CD4-positive, CD25-positive, alpha-beta regulatory T cell (primary cell): ENCODE results near the gene MDM4. TPM values are rescaled to one million over a fixed set of nuclear protein-coding genes. Genes with fewer than 3 reads are reported as not detected.

Experiments
- ATAC-seq, 2 donors: fragments of 150-1000 bp; cut with Tn5 transposase; one replicate each; pipeline ENCODE4 v1.10.0; 2021; ENCODE audit warnings: low read depth in 2 of 2, moderate number of reproducible peaks in 2 of 2, moderate library complexity in 1 of 2
- DNase-seq, 3 donors: peaks; one replicate each; pipeline versions ENCODE4 v3.0.0 to v3.0.0-alpha.2; 2012 to 2022; ENCODE audit warnings: mixed read lengths in 1 of 3
- H3K27ac ChIP-seq: one replicate; pipeline ENCODE4 v1.7.0; 2013; ENCODE audit warnings: mild to moderate bottlenecking, low read length; ENCODE audit not compliant: insufficient read depth, poor library complexity, severe bottlenecking
- H3K27me3 ChIP-seq: one replicate; pipeline ENCODE4 v1.7.0; 2013; ENCODE audit warnings: low read length; ENCODE audit not compliant: control insufficient read depth, insufficient read depth
- H3K36me3 ChIP-seq: one replicate; pipeline ENCODE4 v1.7.0; 2013; ENCODE audit warnings: mild to moderate bottlenecking, low read length, moderate library complexity; ENCODE audit not compliant: control insufficient read depth, insufficient read depth
- H3K4me1 ChIP-seq: 2 replicates; pipeline ENCODE4 v1.7.0; 2013; ENCODE audit warnings: mild to moderate bottlenecking, low read length; ENCODE audit not compliant: insufficient read depth, control insufficient read depth, poor library complexity, severe bottlenecking
- H3K4me3 ChIP-seq: one replicate; pipeline ENCODE4 v1.7.0; 2013; ENCODE audit warnings: low read depth, mild to moderate bottlenecking, low read length, moderate library complexity
- H3K9me3 ChIP-seq, 2 experiments: 1 replicate in 1 of 2; 2 replicates in 1 of 2; pipeline ENCODE4 v1.7.0; 2013; ENCODE audit warnings: low read length in 2 of 2, mild to moderate bottlenecking in 1 of 2, moderate library complexity in 1 of 2; ENCODE audit not compliant: control insufficient read depth in 2 of 2
- H3K27ac Mint-ChIP-seq, 3 donors: one replicate each; pipeline ENCODE4 v1.8.0; 2020 to 2022; ENCODE audit warnings: mild to moderate bottlenecking in 3 of 3, mixed read lengths in 3 of 3, moderate library complexity in 2 of 3
- H3K27me3 Mint-ChIP-seq: one replicate; pipeline ENCODE4 v1.8.0; 2022; ENCODE audit warnings: mild to moderate bottlenecking, mixed read lengths
- H3K36me3 Mint-ChIP-seq: one replicate; pipeline ENCODE4 v1.8.0; 2020; ENCODE audit warnings: mixed read lengths
- H3K4me1 Mint-ChIP-seq, 4 donors: one replicate each; pipeline ENCODE4 v1.8.0; 2020 to 2022; ENCODE audit warnings: mixed read lengths in 4 of 4, mild to moderate bottlenecking in 1 of 4
- H3K4me3 Mint-ChIP-seq, 4 donors: one replicate each; pipeline ENCODE4 v1.8.0; 2020 to 2022; ENCODE audit warnings: mild to moderate bottlenecking in 4 of 4, mixed read lengths in 4 of 4, moderate library complexity in 3 of 4
- H3K9me3 Mint-ChIP-seq, 7 donors: one replicate each; pipeline ENCODE4 v1.8.0; 2020 to 2022; ENCODE audit warnings: mixed read lengths in 7 of 7, mild to moderate bottlenecking in 3 of 7, moderate library complexity in 2 of 7
- polyA plus RNA-seq, 4 donors: library from polyadenylated mRNA; unstranded; fragments of 300-500 nt; fragmentation: Illumina TruSeq; gene quantifications; one replicate each; pipeline ENCODE4 v1.2.3, GENCODE V29; 2021
- total RNA-seq: library from RNA; stranded (reverse); gene quantifications from one replicate; pipeline ENCODE4 v1.2.3, GENCODE V29; 2022

The MDM4 gene
- total and polyA plus RNA-seq, 5 donors from 2014 or later = 10.0 to 263 (median 11.7) TPM

DNA sequence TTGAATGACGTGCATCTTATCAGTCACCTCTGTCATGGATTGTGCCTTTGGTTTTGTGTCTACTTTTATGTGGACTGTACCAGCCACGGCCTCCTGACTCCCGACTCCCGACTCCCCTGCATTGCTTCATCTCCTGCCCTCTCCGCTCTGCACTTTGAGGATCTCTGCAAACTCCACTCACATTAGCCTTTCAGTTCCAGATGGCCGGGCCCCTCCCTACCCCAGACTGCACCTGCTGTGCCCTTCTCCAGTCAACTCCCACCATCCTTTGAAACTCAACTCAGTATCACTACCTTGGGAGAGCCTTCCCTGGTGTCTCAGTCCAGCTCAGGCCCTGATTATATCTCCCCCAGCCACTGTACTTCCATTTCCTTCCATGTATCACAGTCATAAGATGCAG, 71.4 kb downstream of the MDM4 start:
- Histone ChIP-seq H3K27me3 (no peaks in the 10 kb centered on the region), H3K4me1 (no peaks in the 10 kb centered on the region), H3K9me3 (no peaks in the 10 kb centered on the region), H3K27ac (no peak overlapping the region), H3K36me3 (no peaks in the 10 kb centered on the region), H3K4me3 (no peak overlapping the region)
- Mint-ChIP-seq H3K4me1 (peaks cover 0 to 11% (median 0%) of the 10 kb centered on the region in 4 donors), H3K27ac (peak overlapping the region in 1 of 3 donors; percentile 81), H3K27me3 (peaks cover 4% of the 10 kb centered on the region), H3K4me3 (no peak overlapping the region), H3K36me3 (peaks cover 13% of the 10 kb centered on the region), H3K9me3 (no peaks in the 10 kb centered on the region)
- DNase-seq (no peak), ATAC-seq (no peak)

DNA sequence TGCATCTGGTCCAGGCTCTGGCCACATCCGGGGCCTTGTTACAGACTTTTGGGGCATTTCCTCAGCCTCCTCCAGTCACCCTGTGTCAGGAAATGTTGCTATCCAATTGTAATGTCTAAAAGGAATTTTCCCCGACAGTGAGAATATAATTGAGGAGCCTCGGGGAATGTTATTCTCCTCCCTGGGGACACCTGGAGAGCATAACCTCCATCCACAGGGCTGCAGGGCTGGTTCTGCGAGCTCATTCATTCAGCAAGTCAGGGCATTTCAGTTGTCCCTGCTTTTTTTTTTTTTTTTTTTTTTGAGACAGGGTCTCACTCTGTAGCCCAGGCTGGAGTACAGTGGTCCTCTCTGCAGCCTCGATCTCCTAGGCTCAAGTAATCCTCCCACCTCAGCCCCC, 72.6 kb downstream of the MDM4 start:
- no peaks in the 10 kb centered on the region for H3K36me3 ChIP-seq
- ATAC-seq (no peak), DNase-seq (no peak)
- Mint-ChIP-seq H3K9me3 (no peaks in the 10 kb centered on the region), H3K36me3 (peaks cover 15% of the 10 kb centered on the region), H3K27ac (peak overlapping the region in 1 of 3 donors; percentile 39), H3K4me3 (no peak overlapping the region), H3K27me3 (peaks cover 4% of the 10 kb centered on the region), H3K4me1 (peaks cover 0 to 8% (median 0%) of the 10 kb centered on the region in 4 donors)
- no peaks in the 10 kb centered on the region for H3K27me3 ChIP-seq
- H3K4me3 ChIP-seq = no peak overlapping the region
- H3K27ac ChIP-seq = no peak overlapping the region
- no peaks in the 10 kb centered on the region for H3K4me1 ChIP-seq
- H3K9me3 ChIP-seq = no peaks in the 10 kb centered on the region

DNA sequence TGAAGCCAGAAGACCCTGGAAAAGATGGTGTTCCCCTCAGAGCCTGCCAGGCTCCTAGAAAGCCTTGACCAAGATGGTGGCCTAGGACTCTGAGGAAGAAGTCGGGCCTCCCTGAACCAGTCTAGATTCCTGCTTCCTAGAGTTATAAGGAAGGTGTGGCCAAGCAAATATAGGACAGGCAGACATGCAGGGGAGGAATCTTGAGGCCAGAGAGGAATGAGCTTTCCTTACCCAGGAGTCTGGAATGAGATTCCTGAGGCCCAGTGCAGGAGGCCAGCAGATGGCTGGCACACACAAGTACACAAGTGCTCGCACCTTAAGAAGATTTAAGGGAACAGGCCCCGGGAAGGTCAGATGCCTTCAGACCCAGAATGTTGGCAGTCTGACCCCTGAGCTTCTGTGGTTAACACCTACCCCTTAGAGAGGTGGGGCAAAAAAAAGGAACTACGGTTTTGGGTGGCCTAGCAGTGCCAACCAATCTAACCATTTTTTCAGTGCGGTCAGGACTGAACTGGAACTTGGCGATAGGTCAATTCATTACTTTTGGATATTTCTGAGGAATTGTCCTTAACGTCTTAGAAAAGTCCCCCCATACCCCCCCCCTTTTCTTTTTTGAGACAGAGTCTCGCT, 73.3 kb downstream of the MDM4 start:
- DNase-seq (no peak), ATAC-seq (no peak)
- peaks cover 0 to 4% (median 0%) of the 10 kb centered on the region in 4 donors for H3K4me1 Mint-ChIP-seq
- Histone ChIP-seq H3K27ac (no peak overlapping the region), H3K4me3 (no peak overlapping the region), H3K4me1 (no peaks in the 10 kb centered on the region), H3K9me3 (no peaks in the 10 kb centered on the region), H3K36me3 (no peaks in the 10 kb centered on the region), H3K27me3 (no peaks in the 10 kb centered on the region)
- peak overlapping the region in 1 of 3 donors; percentile 39 for H3K27ac Mint-ChIP-seq
- peaks cover 18% of the 10 kb centered on the region for H3K36me3 Mint-ChIP-seq
- H3K9me3 Mint-ChIP-seq = no peaks in the 10 kb centered on the region
- H3K27me3 Mint-ChIP-seq = peaks cover 4% of the 10 kb centered on the region
- no peak overlapping the region for H3K4me3 Mint-ChIP-seq

DNA sequence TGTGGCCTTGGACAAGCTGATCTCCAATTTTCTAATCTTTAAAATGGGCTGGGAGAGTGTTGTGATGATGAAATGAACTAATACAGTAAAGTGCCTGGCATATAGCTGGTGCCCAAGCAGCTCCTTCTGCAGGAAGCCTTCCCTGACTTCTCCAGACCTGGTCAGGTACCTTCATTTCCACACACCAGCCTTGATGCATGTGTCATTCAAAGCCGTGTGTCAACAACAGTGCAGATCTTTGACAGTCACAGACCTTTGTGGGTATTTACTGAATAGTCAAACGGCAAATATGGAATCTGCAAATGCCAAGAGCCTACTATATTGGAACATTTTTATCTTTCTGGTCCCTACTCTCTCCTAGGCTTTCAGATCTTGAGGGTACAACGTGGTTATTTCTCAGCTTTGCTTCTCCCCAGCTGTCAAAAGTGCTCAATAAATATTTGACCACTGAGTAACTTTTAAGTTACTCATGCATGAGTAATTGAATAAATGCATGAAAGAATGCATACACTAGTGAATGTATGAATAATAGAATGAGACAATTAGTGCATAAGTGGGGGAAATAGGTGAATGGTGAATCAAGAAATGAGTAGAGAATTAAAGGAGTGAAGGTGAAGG, 75.4 kb downstream of the MDM4 start:
- Histone ChIP-seq H3K9me3 (no peaks in the 10 kb centered on the region), H3K27ac (no peak overlapping the region), H3K27me3 (no peaks in the 10 kb centered on the region), H3K36me3 (no peaks in the 10 kb centered on the region), H3K4me1 (no peaks in the 10 kb centered on the region), H3K4me3 (no peak overlapping the region)
- Mint-ChIP-seq H3K27ac (peak overlapping the region in 1 of 3 donors; percentile 70), H3K4me3 (no peak overlapping the region), H3K36me3 (peaks cover 26% of the 10 kb centered on the region), H3K27me3 (peaks cover 4% of the 10 kb centered on the region), H3K4me1 (no peaks in the 10 kb centered on the region), H3K9me3 (no peaks in the 10 kb centered on the region)
- DNase-seq (no peak), ATAC-seq (no peak)

DNA sequence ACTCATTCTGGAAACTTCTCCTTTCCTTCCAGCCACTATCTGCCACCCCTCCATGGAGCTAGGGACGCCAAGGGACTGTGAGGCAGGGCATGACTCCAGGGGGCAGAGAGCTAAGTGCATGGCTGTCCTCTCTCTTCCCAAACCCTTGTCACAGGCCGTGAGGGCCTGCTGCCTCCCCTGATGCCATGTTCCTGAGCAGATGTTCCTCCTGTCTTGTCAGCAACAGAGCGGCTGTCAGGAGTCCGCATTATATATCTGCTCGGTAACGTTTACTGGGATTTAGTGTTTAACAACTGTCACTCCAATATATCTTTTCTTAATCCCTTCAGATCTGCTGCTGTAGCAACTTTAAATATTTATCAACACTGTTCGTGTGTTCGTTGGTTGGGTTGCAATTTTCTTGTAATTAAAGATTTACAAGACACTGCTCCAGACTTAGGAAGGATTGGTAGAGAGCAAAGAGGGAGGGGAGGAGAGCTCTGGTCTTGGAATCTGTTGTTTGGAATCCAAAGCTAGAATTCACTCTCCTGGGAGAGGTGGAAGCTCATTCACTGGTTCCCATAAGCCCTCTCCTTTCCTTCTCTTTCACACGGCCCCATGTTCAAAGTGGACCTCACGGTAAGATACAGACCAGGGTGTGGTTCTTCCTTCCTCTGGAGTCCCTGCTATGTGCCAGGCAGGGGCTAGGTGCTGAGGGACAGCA, 76.2 kb downstream of the MDM4 start:
- Mint-ChIP-seq H3K27me3 (peaks cover 4% of the 10 kb centered on the region), H3K4me3 (no peak overlapping the region), H3K36me3 (peaks cover 33% of the 10 kb centered on the region), H3K4me1 (no peaks in the 10 kb centered on the region), H3K9me3 (no peaks in the 10 kb centered on the region), H3K27ac (no peak overlapping the region)
- DNase-seq (no peak), ATAC-seq (no peak)
- H3K27me3 ChIP-seq = no peaks in the 10 kb centered on the region
- H3K4me3 ChIP-seq = no peak overlapping the region
- no peaks in the 10 kb centered on the region for H3K36me3 ChIP-seq
- no peaks in the 10 kb centered on the region for H3K9me3 ChIP-seq
- H3K27ac ChIP-seq = no peak overlapping the region
- H3K4me1 ChIP-seq = no peaks in the 10 kb centered on the region

DNA sequence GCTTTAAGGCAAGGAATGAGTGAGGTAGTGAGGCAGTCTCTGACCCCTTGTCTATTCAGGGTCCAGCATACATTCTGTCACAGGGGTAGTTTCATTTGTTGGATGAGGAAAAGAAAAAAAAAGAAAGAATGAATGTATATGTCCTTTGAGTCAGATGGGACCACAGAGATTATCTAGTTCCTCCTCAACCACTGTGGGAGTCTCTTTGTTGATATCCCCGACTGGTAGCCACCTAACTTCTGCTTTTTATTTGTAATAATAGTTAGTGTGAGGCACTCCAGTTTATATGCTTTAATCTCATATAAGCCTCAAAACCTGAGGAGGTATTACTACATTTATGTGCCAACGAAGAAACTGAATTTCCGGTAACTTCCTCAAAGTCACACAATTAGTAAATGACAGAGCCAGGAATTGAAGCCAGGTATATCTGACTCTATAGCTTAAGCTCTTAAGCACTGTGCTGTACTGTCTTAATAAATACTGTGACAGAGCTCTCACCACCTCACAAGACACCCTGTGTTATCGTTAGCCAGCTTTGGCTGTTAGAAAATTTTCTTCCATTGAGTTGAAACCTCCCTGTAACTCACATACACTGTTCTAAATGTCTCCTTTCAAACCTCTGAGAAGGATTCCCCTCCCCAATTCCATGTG, 82.2 kb downstream of the MDM4 start:
- no peaks in the 10 kb centered on the region for H3K4me1 Mint-ChIP-seq
- H3K9me3 Mint-ChIP-seq = no peaks in the 10 kb centered on the region
- no peak overlapping the region for H3K27ac Mint-ChIP-seq
- Histone ChIP-seq H3K27ac (no peak overlapping the region), H3K36me3 (no peaks in the 10 kb centered on the region), H3K4me3 (no peak overlapping the region), H3K27me3 (peaks cover 1% of the 10 kb centered on the region), H3K4me1 (no peaks in the 10 kb centered on the region), H3K9me3 (no peaks in the 10 kb centered on the region)
- no peak overlapping the region for H3K4me3 Mint-ChIP-seq
- no peak for ATAC-seq
- no peak for DNase-seq
- no peaks in the 10 kb centered on the region for H3K27me3 Mint-ChIP-seq
- peaks cover 40% of the 10 kb centered on the region for H3K36me3 Mint-ChIP-seq

DNA sequence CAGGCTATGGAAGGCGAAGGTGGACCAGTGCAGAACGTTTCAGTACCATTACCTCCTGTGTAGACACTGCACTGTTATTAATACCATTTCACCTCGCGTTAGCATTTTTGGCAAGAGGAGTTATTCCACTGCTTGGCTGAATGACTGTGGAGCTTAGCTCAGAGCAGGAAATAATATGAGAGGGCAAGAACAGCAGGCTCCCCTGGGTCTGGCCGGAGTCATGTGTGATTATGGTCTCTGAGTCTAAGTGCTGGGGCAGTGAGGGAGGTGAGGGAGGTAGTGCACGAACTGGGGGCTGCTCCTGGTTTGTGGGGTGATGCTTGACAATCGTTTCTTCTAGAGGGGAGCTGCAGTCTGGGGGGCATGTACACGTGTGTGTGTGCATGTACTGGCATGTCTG, 82.9 kb downstream of the MDM4 start:
- Mint-ChIP-seq H3K27ac (no peak overlapping the region), H3K4me3 (no peak overlapping the region), H3K36me3 (peaks cover 42% of the 10 kb centered on the region), H3K9me3 (no peaks in the 10 kb centered on the region), H3K27me3 (no peaks in the 10 kb centered on the region), H3K4me1 (no peaks in the 10 kb centered on the region)
- no peak overlapping the region for H3K4me3 ChIP-seq
- H3K36me3 ChIP-seq = no peaks in the 10 kb centered on the region
- ATAC-seq (no peak), DNase-seq (no peak)
- no peak overlapping the region for H3K27ac ChIP-seq
- H3K4me1 ChIP-seq = no peaks in the 10 kb centered on the region
- no peaks in the 10 kb centered on the region for H3K9me3 ChIP-seq
- peaks cover 1% of the 10 kb centered on the region for H3K27me3 ChIP-seq
